GM21526 (cell line): ENCODE measurements around the gene SUV39H2.
"Not testable (repeated sequence)": the region's sequence is repeated elsewhere in the genome, so short reads cannot be mapped to it uniquely, and the experiment has no call there.

Source experiments
- ATAC-seq: cut with Tn5 transposase; IDR thresholded peaks from one replicate; pipeline ENCODE4 v1.9.1; 2021; ENCODE audit warnings: moderate library complexity; ENCODE audit not compliant: unreplicated experiment, low FRiP score

Gene SUV39H2

DNA sequence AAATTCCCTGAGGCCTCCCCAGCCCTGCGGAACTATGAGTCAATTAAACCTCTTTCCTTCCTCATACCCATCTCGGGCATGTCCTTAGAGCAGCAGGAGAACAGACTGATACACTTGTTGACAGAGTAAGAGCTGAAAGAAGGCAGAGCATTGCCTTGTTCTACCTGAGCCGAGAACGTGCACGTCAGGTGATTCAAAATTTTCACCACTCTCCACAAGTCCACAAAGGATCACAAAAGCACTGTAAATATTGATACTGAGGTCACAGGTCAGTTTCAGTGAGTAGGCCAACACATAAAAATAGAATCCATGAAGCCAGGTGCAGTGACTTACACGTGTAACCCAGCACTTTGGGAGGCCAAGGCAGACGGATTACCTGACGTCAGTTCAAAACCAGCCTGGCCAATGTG, 47.4 kb downstream of the SUV39H2 start:
- ATAC-seq = peak; percentile 13

DNA sequence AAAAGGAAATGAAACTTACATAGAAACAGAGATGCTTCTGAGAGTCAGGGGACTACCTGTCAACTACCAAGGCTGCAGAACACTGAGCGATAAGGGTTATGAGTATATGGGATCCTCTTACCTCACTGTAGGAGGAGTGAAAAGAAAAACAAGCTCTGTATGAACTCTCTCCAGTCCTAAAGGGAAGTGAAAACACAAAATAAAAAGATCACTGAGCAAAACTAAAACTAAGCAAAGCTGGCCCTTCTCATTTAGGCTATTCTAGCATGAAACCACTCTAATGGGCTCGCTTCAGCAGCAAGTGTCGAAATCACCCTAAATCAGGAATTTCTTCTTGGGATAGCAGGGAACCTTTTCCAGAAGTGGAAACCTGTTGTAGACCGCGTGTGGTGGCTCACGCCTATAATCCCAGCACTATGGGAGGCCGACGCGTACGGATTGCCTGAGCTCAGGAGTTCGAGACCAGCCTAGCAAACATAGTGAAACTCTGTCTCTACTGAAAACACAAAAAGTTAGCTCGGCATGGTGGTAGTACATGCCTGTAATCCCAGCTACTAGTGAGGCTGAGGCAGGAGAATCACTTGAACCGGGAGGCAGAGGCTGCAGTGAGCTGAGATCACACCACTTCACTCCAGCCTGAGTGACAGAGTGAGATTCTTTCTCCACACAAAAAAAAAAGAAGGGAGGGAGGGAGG, 48.2 kb downstream of the SUV39H2 start:
- peak; percentile 96 for ATAC-seq

DNA sequence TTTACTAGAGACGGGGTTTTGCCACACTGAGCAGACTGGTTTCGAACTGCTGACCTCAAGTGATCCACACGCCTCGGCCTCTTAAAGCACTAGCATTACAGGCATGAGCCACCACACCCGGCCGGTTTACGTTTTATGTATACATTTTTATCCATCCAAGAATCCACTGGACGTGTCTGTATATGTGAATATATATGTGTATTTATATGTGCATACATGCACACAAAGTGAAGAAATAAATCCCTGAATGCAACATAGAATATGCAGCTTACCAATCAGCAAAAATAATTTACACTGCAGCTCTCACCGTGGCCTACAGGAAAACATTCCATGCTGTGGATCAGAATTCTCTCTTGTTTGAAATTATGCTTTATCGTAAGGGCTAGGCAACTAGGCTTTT, 51.9 kb downstream of the SUV39H2 start:
- no peak for ATAC-seq

DNA sequence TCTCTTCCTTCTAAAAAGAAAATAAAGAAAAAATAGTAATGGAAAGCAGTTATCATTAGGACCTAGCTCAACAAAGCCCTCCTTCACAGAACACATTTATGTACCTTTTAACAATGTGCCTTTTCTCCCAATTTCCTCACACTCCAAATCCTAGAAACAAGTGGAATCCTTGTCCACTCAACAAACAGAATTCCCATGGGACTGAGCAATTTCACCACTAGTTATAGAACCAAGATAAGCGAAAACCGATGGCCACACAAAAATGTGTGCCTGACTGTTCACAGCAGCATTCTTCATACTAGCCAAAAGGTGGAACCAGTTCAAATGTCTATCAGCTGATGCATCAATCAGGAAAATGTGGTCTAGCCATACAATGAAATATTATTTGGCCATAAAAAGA, 57.9 kb downstream of the SUV39H2 start:
- ATAC-seq = no peak

DNA sequence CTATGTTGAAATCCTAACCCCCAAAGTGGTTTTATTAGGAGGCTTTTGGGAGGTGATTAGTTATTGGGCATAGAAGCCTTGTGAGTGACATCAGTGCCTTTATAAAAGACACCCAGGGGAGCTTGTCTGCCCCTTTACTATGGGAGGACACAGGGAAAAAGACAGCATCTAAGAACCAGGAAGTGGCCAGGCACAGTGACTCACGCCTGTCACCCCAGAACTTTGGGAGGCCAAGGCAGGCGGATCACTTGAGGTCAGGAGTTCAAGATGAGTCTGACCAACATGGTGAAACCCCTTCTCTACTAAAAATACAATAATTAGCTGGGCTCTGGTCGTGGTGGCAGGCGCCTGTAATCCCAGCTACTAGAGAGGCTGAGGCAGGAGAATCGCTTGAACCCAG, 60.3 kb downstream of the SUV39H2 start:
- not testable (repeated sequence) for ATAC-seq

DNA sequence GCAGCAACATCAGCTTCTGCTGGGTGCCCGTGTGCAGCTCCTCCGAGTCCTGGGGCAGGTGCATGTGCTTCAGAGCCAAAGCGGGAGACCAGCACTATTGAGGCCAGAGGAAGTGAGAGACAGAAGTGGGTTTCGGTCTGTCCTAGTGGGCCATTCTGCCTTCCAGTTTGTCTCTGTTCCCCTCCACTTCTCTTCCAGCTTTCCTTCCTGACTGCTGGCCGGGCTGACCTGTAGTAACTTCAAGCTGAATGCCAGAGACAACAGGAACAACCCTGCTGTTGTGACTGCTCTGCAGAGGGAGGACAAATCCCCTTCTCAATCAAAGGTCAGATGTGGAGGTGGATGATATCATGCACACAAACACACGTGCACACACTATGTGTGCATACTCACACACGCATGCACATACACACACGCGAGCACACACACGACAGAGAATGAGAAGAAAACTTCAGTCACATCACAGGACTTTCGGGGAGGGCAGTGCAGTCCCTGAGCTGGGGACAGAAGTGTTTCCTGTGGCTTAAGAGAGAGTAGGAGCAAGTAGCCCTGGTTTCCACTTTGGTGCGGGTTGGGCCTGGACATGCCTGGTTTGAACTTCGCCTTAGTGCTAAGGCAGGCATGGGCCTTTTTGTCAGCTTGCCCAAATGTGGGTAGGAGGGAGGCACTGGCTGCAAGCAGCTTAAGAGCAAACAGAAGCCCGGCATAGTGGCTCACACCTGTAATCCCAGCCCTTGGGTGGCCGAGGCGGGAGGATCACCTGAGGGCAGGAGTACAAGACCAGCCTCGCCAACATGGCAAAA, 63.7 kb downstream of the SUV39H2 start:
- peak; percentile 86 for ATAC-seq

DNA sequence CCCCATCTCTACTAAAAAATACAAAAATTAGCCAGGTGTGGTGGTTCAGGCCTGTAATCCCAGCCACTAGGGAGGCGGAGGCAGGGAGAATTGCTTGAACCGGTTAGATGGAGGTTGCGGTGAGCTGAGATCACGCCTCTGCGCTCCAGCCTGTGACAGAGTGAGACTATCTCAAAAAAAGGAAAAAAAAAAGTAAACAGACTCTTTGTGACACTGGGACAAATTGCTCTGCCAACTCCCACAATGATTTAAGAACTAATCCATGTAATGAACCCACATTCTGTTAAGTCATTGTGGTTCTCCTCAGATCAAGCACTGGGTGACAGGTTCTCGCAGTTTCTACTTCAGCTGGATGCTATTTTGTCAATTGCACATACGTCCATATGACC, 64.3 kb downstream of the SUV39H2 start:
- ATAC-seq = not testable (repeated sequence)

DNA sequence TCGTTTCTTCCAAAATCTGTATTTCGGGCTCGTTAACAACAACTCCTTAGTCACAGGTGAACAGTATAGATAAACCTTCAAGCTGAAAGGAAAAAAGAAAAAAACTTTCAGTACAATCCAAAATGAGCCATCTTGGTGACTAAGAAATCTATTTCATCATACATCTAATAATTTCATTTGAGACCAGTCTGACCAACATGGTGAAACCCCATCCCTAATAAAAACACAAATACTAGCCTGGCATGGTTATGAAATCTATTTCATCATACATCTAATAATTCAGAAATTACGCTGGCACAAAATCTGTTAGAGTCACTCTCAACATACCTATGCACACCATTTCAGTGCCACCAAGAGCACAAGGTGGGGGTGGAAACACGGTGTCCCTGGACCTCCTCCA, 66.4 kb downstream of the SUV39H2 start:
- ATAC-seq = no peak

DNA sequence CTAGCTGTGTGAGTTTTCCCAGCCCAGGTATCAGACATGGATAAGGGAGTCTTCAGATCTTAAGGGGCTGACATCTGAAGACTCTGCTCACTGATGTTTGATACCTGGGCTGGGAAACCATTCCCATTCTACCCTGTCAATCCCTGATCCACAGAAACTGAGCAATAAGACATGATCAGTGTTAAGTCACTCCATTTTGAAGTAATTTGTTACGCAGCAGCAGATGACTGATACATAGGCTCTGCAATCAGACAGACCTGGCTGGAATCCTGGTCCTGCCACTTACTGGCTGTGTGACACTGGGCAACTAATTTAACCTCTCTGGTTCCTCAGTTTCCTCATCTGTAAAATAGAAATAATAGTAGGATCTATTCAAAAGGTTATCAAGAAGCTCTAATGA, 68.6 kb downstream of the SUV39H2 start:
- ATAC-seq = no peak

DNA sequence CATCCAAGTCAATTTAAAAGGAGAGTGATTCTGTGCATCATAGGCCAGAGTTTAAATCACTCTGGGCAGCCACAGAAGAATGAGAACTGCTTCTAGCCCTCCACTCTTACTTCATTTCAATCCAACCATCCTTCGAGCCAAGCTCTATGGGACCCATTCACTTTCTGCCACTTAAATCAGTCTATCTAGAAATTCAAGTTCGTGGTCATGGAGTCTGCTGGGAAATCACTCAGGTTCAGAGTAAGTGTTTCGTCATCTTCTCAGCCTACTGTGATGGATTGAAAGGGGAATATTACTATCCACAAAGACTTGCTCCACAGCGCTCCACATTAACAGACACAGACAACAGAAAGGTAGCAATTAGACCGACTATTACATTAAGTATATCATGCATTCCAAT, 70.6 kb downstream of the SUV39H2 start:
- no peak for ATAC-seq

DNA sequence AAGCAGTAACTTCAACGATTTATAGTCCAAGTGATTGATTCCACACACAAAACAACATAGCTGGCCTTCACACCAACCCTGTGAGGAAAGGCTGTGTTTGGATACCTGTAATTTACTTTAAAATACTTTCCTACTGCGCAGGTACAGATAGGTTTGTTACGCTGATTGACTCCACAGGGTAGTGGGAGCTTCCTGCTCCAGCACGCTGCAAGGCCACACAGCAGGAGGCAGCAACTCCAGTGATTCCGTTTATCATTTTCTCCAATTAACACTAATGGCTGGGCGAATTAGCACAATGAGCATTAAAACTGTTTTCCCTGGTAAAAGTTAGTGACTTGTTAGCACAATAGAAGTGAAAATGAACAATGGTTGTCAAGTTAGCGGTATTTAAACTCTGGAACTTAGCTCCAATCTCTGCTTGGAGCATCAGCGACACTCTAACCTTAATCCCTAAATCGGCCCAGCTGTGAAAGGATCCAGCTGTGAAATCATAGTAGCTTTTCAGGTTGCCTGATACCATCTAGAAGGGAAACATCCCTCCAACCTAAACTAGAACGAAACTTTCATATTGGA, 74.3 kb downstream of the SUV39H2 start:
- ATAC-seq = no peak

DNA sequence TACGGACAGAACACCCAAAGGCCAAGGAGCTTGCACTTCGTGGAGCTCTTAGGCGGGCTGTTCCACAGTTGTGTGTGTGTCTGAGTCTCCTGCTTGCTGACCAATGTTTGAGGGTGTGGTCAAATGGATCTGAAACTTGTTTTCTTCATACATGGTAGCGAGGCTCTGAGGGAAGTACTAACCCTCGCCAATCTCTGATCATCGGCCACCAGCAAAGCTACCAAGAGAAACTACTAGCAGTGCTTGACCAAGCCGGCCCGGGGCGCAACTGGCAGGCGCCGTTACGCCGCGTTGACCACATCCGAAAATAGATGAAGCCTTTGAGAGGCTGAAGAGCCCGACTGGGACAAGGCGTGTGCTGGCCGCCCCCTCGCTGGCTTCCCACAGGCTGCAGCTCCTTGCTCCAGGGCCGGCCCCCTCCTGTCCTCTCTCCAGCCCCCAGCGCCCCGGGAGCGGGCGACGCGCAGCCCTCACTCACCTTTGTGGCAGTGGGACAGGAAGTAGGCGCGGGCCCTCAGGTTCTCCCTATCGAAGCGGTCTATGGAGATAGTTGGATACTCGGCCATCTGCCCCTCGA, 74.8 kb downstream of the SUV39H2 start:
- peak; percentile 11 for ATAC-seq
